ENCODE data around the gene HDAC11. TPM values are rescaled to one million over a fixed set of nuclear protein-coding genes. Genes with fewer than 3 reads are reported as not detected.

HDAC11 gene
- total RNA-seq, 2 donors from 2014 or later, result 19.4 to 26.9 TPM

DNA sequence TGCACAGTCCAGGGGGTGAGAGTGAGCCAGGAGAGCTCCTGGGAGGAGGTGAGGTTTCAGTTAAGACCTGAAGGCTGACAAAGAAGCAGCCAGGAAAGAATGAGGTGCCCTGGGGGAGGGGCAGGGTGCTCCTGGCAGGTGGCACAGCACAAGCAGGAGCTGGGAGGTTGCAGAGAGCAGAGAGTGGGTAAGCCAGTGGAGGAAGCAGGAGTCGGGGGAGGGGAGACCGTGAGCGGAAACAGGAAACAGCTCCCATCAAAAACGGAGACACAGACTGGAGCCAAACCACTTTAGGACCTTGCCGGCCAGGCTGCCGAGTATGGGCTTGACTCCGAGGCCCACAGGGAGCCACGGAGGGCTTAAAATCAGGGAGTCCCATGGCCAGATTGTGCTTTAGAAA, 56.7 kb downstream of the HDAC11 start:
- no peaks in the 10 kb centered on the region for H3K36me3 ChIP-seq
- DNase-seq (ENCODE audit: low spot score), result no peak
- TF ChIP-seq CTCF (IDR thresholded peaks at IDR 0.05) (no peak), POLR2AphosphoS5 (IDR thresholded peaks at IDR 0.05) (no peak), POLR2A (IDR thresholded peaks at IDR 0.05) (no peak)
- WGBS, result 39% methylated on average over 8 of the region's 8 CpGs
- intact Hi-C loops (cut with DNase I), result no loop called here
- no peaks in the 10 kb centered on the region for H3K4me1 ChIP-seq (replicated peaks)
- H3K9me3 ChIP-seq, result no peaks in the 10 kb centered on the region
- no peaks in the 10 kb centered on the region for H3K27me3 ChIP-seq (replicated peaks; ENCODE audit: insufficient read depth)
- no peak overlapping the region for H3K4me3 ChIP-seq
- H3K27ac ChIP-seq, result no peak overlapping the region

DNA sequence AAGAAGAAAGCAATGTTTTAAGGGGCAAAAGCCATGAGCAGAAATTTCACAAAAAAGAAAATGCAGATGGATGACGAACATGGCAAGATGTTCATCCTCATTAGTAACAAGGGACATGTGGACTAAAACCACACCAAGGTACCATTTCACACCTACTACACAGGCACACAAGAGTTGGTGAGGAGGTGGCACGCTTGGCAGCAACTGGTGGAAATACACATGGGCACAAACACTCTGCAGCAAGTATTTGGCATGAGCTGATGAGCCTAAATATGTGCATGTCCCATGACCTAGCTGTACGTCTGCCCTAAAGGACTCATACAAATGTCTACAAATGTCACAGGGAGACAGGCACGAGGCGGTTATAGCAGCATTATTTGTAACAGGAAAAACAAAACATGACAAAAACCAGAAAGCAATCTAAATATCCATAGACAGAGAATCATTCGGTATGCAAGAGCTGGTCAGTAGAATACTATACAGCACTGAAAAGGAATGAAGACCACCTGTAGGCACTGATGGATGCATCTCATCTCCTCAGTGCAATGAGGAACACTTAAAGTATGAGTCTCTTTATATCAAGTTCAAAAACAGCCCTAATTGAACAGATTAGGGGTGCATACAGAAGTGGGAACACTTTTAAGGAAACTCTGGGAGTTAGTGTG, 57.3 kb downstream of the HDAC11 start:
- intact Hi-C loops (cut with DNase I), result no loop called here

DNA sequence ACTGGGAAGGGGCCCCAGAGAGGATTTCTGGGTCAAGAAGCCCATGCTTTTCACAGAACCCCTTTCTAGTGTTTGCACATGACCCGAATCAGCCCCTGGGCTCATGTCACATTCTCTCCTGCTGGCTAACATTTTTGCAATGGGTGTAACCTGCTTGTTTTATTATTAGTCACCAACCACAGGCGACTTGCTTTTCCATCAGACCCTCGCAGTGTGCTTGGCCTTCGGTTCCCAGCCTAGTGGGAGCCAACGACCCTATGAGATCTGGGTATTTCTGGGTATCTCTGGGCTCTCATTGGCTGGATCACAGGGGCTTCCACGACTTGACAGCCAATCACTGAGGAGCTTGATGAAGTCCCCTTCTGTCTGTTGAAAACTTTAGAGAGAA, 57.8 kb downstream of the HDAC11 start:
- Histone ChIP-seq H3K4me3 (no peak overlapping the region), H3K36me3 (no peaks in the 10 kb centered on the region), H3K27me3 (replicated peaks; ENCODE audit: insufficient read depth) (no peaks in the 10 kb centered on the region), H3K27ac (no peak overlapping the region), H3K9me3 (no peaks in the 10 kb centered on the region), H3K4me1 (replicated peaks) (no peaks in the 10 kb centered on the region)
- 66% methylated on average over 6 of the region's 6 CpGs for WGBS
- intact Hi-C loops (cut with DNase I), result no loop called here
- TF ChIP-seq POLR2AphosphoS5 (IDR thresholded peaks at IDR 0.05) (no peak), CTCF (IDR thresholded peaks at IDR 0.05) (no peak), POLR2A (IDR thresholded peaks at IDR 0.05) (no peak)
- DNase-seq (ENCODE audit: low spot score), result no peak

More for the DNA sequence above, 57.3 kb downstream of the HDAC11 start:
- no peaks in the 10 kb centered on the region for H3K27me3 ChIP-seq (replicated peaks; ENCODE audit: insufficient read depth)
- 96% methylated on average over 6 of the region's 6 CpGs for WGBS
- no peak for DNase-seq (ENCODE audit: low spot score)
- no peak overlapping the region for H3K4me3 ChIP-seq
- H3K9me3 ChIP-seq, result no peaks in the 10 kb centered on the region
- H3K27ac ChIP-seq, result no peak overlapping the region
- no peak for TF ChIP-seq POLR2A (IDR thresholded peaks at IDR 0.05)
- no peaks in the 10 kb centered on the region for H3K36me3 ChIP-seq
- no peaks in the 10 kb centered on the region for H3K4me1 ChIP-seq (replicated peaks)

- Histone ChIP-seq H3K27ac (no peak overlapping the region), H3K27me3 (replicated peaks; ENCODE audit: insufficient read depth) (no peaks in the 10 kb centered on the region), H3K36me3 (no peaks in the 10 kb centered on the region), H3K4me3 (no peak overlapping the region), H3K9me3 (no peaks in the 10 kb centered on the region), H3K4me1 (replicated peaks) (no peaks in the 10 kb centered on the region)
- intact Hi-C loops (cut with DNase I), result no loop called here
- DNase-seq (ENCODE audit: low spot score), result no peak
- 92% methylated on average over 9 of the region's 9 CpGs for WGBS
- TF ChIP-seq POLR2A (IDR thresholded peaks at IDR 0.05), result no peak
- TF ChIP-seq POLR2AphosphoS5 (IDR thresholded peaks at IDR 0.05), result no peak
Observed at GRCh38 chr3:13538520-13539291, 58.6 kb downstream of the HDAC11 start.

DNA sequence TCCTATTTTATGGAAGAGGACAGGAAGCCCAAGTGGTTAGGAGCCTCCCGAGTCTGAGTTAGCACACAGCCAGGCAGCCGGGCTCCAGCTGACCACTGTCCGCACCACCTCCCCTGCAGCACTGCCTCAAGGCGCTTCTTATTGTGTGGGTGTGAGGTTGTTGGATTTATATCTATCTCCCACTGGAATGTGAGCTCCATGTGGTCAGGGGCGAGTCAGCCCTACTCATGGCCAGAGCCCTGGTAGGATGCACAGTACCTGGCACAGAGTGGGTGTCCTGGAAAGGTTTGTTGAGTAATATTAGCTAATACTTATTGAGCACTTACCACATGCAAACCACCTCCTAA, 59.2 kb downstream of the HDAC11 start:
- Histone ChIP-seq H3K27ac (no peak overlapping the region), H3K9me3 (no peaks in the 10 kb centered on the region), H3K4me3 (no peak overlapping the region), H3K4me1 (replicated peaks) (no peaks in the 10 kb centered on the region), H3K27me3 (replicated peaks; ENCODE audit: insufficient read depth) (no peaks in the 10 kb centered on the region), H3K36me3 (no peaks in the 10 kb centered on the region)
- DNase-seq (ENCODE audit: low spot score), result no peak
- intact Hi-C loops (cut with DNase I), result no loop called here
- 76% methylated on average over 5 of the region's 5 CpGs for WGBS
- no peak for TF ChIP-seq POLR2AphosphoS5 (IDR thresholded peaks at IDR 0.05)
- TF ChIP-seq POLR2A (IDR thresholded peaks at IDR 0.05), result no peak

GRCh38 chr3:13539671-13540070, 59.6 kb downstream of the HDAC11 start:
- no peak overlapping the region for H3K27ac ChIP-seq

More at GRCh38 chr3:13539671-13540070, 59.6 kb downstream of the HDAC11 start:
- no peaks in the 10 kb centered on the region for H3K27me3 ChIP-seq (replicated peaks; ENCODE audit: insufficient read depth)
- H3K4me1 ChIP-seq (replicated peaks), result no peaks in the 10 kb centered on the region
- intact Hi-C loops (cut with DNase I), result no loop called here
- no peaks in the 10 kb centered on the region for H3K36me3 ChIP-seq
- no peaks in the 10 kb centered on the region for H3K9me3 ChIP-seq
- DNase-seq (ENCODE audit: low spot score), result no peak
- no peak overlapping the region for H3K4me3 ChIP-seq
- no peak for TF ChIP-seq CTCF (IDR thresholded peaks at IDR 0.05)
- 80% methylated on average over 8 of the region's 8 CpGs for WGBS

Data from prostate gland (tissue), 2 donors.